A549 (cell line): ENCODE results near the gene RBM17. TPM values are rescaled to one million over a fixed set of nuclear protein-coding genes. Genes with fewer than 3 reads are reported as not detected.
A peak's percentile ranks its signal among the peaks of the same experiment; 100 is the strongest.
"Not testable (repeated sequence)": the region's sequence is repeated elsewhere in the genome, so short reads cannot be mapped to it uniquely, and the experiment has no call there.

ENCODE experiments used
- ATAC-seq, 2 experiments: fragments of 200-7000 bp in 1 of 2; fragments of >200 bp in 1 of 2; cut with Nextera tagmentation in 1 of 2; cut with Tn5 transposase in 1 of 2; 3 replicates each; pipeline versions ENCODE4 v1.8.0 to v1.9.1; 2018 to 2020; ENCODE audit warnings: mild to moderate bottlenecking in 1 of 2, moderate library complexity in 1 of 2
- CTCF ChIA-PET: fragments of 300-600 bp; sonication (Branson Sonifier 250); formaldehyde crosslinking; extraction: SDS; loops from one replicate; lab custom pipeline; 2021; ENCODE audit warnings: antibody characterized with exemption, inconsistent platforms; lab: Yijun Ruan, JAX
- POLR2A ChIA-PET: fragments of 350-600 bp; formaldehyde crosslinking; extraction: SDS; loops from one replicate; lab custom pipeline; 2021; ENCODE audit warnings: antibody characterized with exemption, inconsistent platforms; lab: Yijun Ruan, JAX
- DNase-seq, 2 experiments: peaks; one replicate each; pipeline versions ENCODE4 v3.0.0 to v3.0.0-alpha.2; 2011 to 2016; ENCODE audit warnings: low read depth in 1 of 2, low spot score in 1 of 2
- FAIRE-seq: peaks from 2 replicates; lab custom pipeline; 2011; peaks lifted over from hg19 to GRCh38; lab: Jason Lieb, UNC
- H3K27ac ChIP-seq, 2 experiments: fragments of >200 bp; sonication (Bioruptor Twin); formaldehyde crosslinking; 3 replicates each; pipeline ENCODE4 v1.5.1; 2016 to 2017
- H3K4me1 ChIP-seq: fragments of >200 bp; sonication (Bioruptor Twin); formaldehyde crosslinking; 3 replicates; pipeline ENCODE4 v1.6.1; 2016
- H3K4me2 ChIP-seq: fragments of >200 bp; sonication (Bioruptor Twin); formaldehyde crosslinking; 3 replicates; pipeline ENCODE4 v1.6.1; 2016
- H3K4me3 ChIP-seq: fragments of >200 bp; sonication (Bioruptor Twin); formaldehyde crosslinking; 3 replicates; pipeline ENCODE4 v1.5.1; 2016
- H3K9me3 ChIP-seq: fragments of >200 bp; sonication (Bioruptor Twin); formaldehyde crosslinking; 3 replicates; pipeline ENCODE4 v1.6.1; 2016
- CBX8 ChIP-seq: fragments of 200-600 bp; sonication (generic); IDR thresholded peaks from 2 replicates; pipeline ENCODE4 v1.6.1; 2016
- EP300 ChIP-seq, 2 experiments: fragments of >200 bp; sonication (Bioruptor Twin); formaldehyde crosslinking; IDR thresholded peaks; 2 replicates in 1 of 2; 3 replicates in 1 of 2; pipeline ENCODE4 v1.6.1; 2016 to 2017
- ESRRA ChIP-seq: fragments of 150-350 bp; IDR thresholded peaks from 2 replicates; pipeline ENCODE4 v1.6.1; 2014; ENCODE audit warnings: mild to moderate bottlenecking, low read length, borderline replicate concordance
- FOXS1 ChIP-seq: fragments of 250-450 bp; sonication (Bioruptor Pico); IDR thresholded peaks from 2 replicates; pipeline ENCODE4 v1.5.0; 2020; ENCODE audit warnings: mild to moderate bottlenecking, moderate library complexity
- GATA3 ChIP-seq: IDR thresholded peaks from 2 replicates; pipeline ENCODE4 v1.6.1; 2012; ENCODE audit warnings: borderline replicate concordance
- HEYL ChIP-seq: fragments of 250-450 bp; sonication (Bioruptor Pico); IDR thresholded peaks from 2 replicates; pipeline ENCODE4 v1.8.0; 2021; ENCODE audit warnings: mild to moderate bottlenecking, moderate library complexity
- HOXB13 ChIP-seq: fragments of 250-450 bp; sonication (Bioruptor Pico); IDR thresholded peaks from 2 replicates; pipeline ENCODE4 v1.5.0; 2020; ENCODE audit warnings: low read depth, mild to moderate bottlenecking, moderate library complexity
- HOXB5 ChIP-seq: fragments of 250-450 bp; sonication (Bioruptor Pico); IDR thresholded peaks from 2 replicates; pipeline ENCODE4 v1.5.0; 2020; ENCODE audit warnings: mild to moderate bottlenecking, moderate library complexity
- JUNB ChIP-seq: fragments of >200 bp; sonication (Bioruptor Twin); formaldehyde crosslinking; IDR thresholded peaks from 2 replicates; pipeline ENCODE4 v1.6.1; 2016
- KDM1A ChIP-seq: fragments of 200-600 bp; sonication (generic); IDR thresholded peaks from 2 replicates; pipeline ENCODE4 v1.6.1; 2016; ENCODE audit warnings: low read depth, mild to moderate bottlenecking
- MAFK ChIP-seq: fragments of 450-650 bp; IDR thresholded peaks from 2 replicates; pipeline ENCODE4 v1.6.1; 2014; ENCODE audit not compliant: partially characterized antibody
- MAZ ChIP-seq: fragments of 150-350 bp; IDR thresholded peaks from 2 replicates; pipeline ENCODE4 v1.6.1; 2014; ENCODE audit warnings: antibody characterized with exemption, low read depth, low read length, borderline replicate concordance
- MYC ChIP-seq: IDR thresholded peaks from 2 replicates; pipeline ENCODE4 v1.6.1; 2012; ENCODE audit warnings: mild to moderate bottlenecking, inconsistent platforms, low read length, improper control_type of control experiment, borderline replicate concordance
- NFE2L2 ChIP-seq: fragments of 150-350 bp; conservative IDR thresholded peaks from 2 replicates; pipeline ENCODE4 v1.6.1; 2014; ENCODE audit warnings: low read length
- NR3C1 ChIP-seq: fragments of >200 bp; sonication (Bioruptor Twin); formaldehyde crosslinking; IDR thresholded peaks from 3 replicates; pipeline ENCODE4 v1.6.1; 2017
- PBX3 ChIP-seq: IDR thresholded peaks from 2 replicates; pipeline ENCODE4 v1.6.1; 2012
- RAD21 ChIP-seq, 2 experiments: fragments of >200 bp in 1 of 2; sonication (Bioruptor Twin) in 1 of 2; formaldehyde crosslinking in 1 of 2; IDR thresholded peaks in 1 of 2; conservative IDR thresholded peaks in 1 of 2; 2 replicates in 1 of 2; 3 replicates in 1 of 2; pipeline ENCODE4 v1.6.1; 2012 to 2018; ENCODE audit warnings: inconsistent platforms in 1 of 2
- SMC3 ChIP-seq: fragments of >200 bp; sonication (Bioruptor Twin); formaldehyde crosslinking; IDR thresholded peaks from 3 replicates; pipeline ENCODE4 v1.6.1; 2018; ENCODE audit warnings: inconsistent platforms
- ZC3H11A ChIP-seq: fragments of 450-650 bp; IDR thresholded peaks from 2 replicates; pipeline ENCODE4 v1.6.1; 2014; ENCODE audit warnings: antibody characterized with exemption, mild to moderate bottlenecking
- WGBS: methylation state at CpG from one replicate; pipeline ENCODE4 v1.1.6; 2017; ENCODE audit errors: missing lambda C conversion rate; 5-methylcytosine and 5-hydroxymethylcytosine counted together
- polyA plus RNA-seq, 4 experiments: library from polyadenylated mRNA; depleted of rRNA in 3 of 4; stranded (reverse); fragments of >200 nt; fragmentation: RNase III in 1 of 4; extraction: RNeasy Plus Mini Kit Qiagen cat#74134 plus additional on column Dnase treatment in 1 of 4; gene quantifications; 2 replicates in 3 of 4; 3 replicates in 1 of 4; pipeline ENCODE4 v1.2.3, GENCODE V29; 2011 to 2017
- TF ChIP-seq, protein P1 (sequence below): IDR thresholded peaks from 2 replicates; pipeline ENCODE4 v1.6.1; 2012; ENCODE audit warnings: low read depth, borderline replicate concordance
- TF ChIP-seq, protein P2 (sequence below): fragments of >200 bp; sonication (Bioruptor Twin); formaldehyde crosslinking; IDR thresholded peaks from 3 replicates; pipeline ENCODE4 v1.5.1; 2016

RBM17 gene
- polyA plus RNA-seq, 2 of the 4 experiments (the other 2 are of a cell fraction), result 75.2 to 121 TPM

DNA sequence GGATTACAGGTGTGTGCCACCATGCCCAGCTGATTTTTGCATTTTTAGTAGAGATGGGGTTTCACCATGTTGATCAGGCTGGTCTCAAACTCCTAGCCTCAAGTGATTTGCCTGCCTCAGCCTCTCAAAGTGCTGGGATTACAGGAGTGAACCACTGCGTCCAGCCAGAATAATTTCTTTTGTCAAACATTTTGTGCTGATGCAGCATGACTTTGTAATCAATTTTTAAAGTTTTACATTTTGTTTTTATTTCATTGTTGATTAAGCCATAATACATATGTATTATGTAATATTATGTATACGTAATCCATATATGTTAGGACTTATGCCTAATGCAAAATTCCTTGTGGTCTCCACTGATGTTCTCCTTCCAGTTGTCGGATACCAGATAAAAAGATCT, 18.8 kb downstream of the RBM17 start:
- CTCF ChIA-PET, result interaction anchor here (0.8 to 8.4 kb wide), 12 partner anchors 11 to 310 kb away, joined by 3 to 65 read pairs (median 6); partner anchors contain the start of gene PFKFB3
- POLR2A ChIA-PET, DNase-seq, H3K4me2 ChIP-seq, FAIRE-seq, H3K9me3 ChIP-seq, ATAC-seq, H3K4me3 ChIP-seq, H3K27ac ChIP-seq: not testable (repeated sequence)
- peak; percentile 77 for TF ChIP-seq MAFK
- H3K4me1 ChIP-seq, result peaks cover 25% of the 10 kb centered on the region; the same call in 2 of the 3 replicates
- WGBS, result 89% methylated on average over 3 of the region's 3 CpGs

- Histone ChIP-seq H3K4me3 (no peak overlapping the region), H3K9me3 (no peaks in the 10 kb centered on the region), H3K27ac (no peak overlapping the region), H3K4me1 (peaks cover 25% of the 10 kb centered on the region; the same call in 2 of the 3 replicates), H3K4me2 (no peak overlapping the region)
- TF ChIP-seq, protein P1, sequence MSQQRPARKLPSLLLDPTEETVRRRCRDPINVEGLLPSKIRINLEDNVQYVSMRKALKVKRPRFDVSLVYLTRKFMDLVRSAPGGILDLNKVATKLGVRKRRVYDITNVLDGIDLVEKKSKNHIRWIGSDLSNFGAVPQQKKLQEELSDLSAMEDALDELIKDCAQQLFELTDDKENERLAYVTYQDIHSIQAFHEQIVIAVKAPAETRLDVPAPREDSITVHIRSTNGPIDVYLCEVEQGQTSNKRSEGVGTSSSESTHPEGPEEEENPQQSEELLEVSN, result no peak
- TF ChIP-seq ZC3H11A, result no peak
- TF ChIP-seq FOXS1 (CRISPR knock-in tag), result no peak
- no peak for TF ChIP-seq CBX8
- no peak for TF ChIP-seq NR3C1
- TF ChIP-seq JUNB, result no peak
- no peak for TF ChIP-seq HOXB13 (CRISPR knock-in tag)
- TF ChIP-seq HEYL (CRISPR knock-in tag), result no peak
- no peak for TF ChIP-seq MAFK
- TF ChIP-seq KDM1A, result no peak
- TF ChIP-seq MAZ, result no peak
- no peak for TF ChIP-seq GATA3
- TF ChIP-seq EP300 (IDR thresholded peaks at IDR 0.05), result no peak
- no peak for TF ChIP-seq NFE2L2
- ATAC-seq (0 out of 6 replicates have a peak, but pooled peaks of 1 of the 2 experiments have one; percentile 21), FAIRE-seq (no peak), DNase-seq (no peak)
- ChIA-PET CTCF (interaction anchor here (0.6 to 8.4 kb wide), 19 partner anchors 11 to 298 kb away, joined by 3 to 65 read pairs (median 4); partner anchors contain the start of gene PFKFB3), POLR2A (no interaction called here)
- 88% methylated on average over 6 of the region's 6 CpGs for WGBS
These were observed 19.2 kb downstream of the RBM17 start for GRCh38 chr10:6108072-6108471.

DNA sequence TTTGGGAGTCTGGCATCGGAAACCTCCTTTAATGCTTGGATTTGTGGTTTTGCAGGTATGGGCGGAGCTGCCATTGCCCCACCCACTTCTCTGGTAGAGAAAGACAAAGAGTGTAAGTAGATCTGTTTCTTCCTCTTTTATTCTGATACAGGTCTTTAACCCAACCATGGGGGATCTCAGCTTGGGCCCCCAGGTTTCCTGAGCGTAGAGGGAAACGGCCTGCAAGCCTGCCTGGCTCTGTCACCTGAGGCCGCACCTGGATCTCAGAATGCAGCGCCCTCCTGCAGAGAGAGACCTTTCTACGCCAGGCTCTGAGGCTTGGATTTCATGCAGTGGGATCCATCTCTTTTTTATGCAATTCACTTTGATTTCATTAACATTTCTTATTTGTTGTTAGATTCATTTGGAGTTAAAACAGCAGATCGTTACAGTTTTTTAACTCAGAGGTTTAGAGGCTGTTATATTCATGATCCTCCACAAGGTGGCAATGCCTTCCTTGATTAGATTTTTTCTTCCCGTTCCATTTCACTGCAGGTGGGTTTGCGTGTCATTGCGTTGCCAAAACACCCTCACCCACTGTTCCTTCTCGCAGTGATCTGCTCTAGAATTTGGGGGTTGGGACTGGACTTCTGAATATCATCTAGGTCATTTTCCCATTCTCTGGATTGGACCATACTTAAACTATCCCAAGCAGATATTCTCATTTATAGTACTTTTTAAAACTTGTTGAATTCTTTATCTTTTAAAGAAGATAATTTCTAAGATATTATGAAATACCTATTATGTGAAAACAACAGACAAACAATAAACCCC, 20.0 kb downstream of the RBM17 start:
- CTCF ChIA-PET, result interaction anchor here (0.6 to 8.4 kb wide), 21 partner anchors 11 to 297 kb away, joined by 3 to 65 read pairs (median 5); partner anchors contain the start of gene PFKFB3
- no peaks in the 10 kb centered on the region for H3K9me3 ChIP-seq
- DNase-seq, result peak; percentile 57 to 65
- H3K4me3 ChIP-seq, result no peak overlapping the region
- no peak for FAIRE-seq
- no peak overlapping the region; the same call in 2 of the 3 replicates for H3K4me2 ChIP-seq
- peaks cover 25% of the 10 kb centered on the region; the same call in 2 of the 3 replicates for H3K4me1 ChIP-seq
- ATAC-seq, result peak in 1 of 2 experiments; percentile 58; a peak in 2 of 6 replicates
- 38% methylated on average over 12 of the region's 12 CpGs for WGBS
- H3K27ac ChIP-seq, result peak overlapping the region in 1 of 2 experiments; percentile 36; a peak in 1 of 6 replicates
- POLR2A ChIA-PET, result interaction anchor here (0.6 kb wide), 1 partner anchor 607 kb away, joined by 3 read pairs; no protein-coding TSS in a partner anchor
- TF ChIP-seq HOXB5 (CRISPR knock-in tag), result no peak
- no peak for TF ChIP-seq ZC3H11A
- no peak for TF ChIP-seq HEYL (CRISPR knock-in tag)
- TF ChIP-seq MYC, result no peak
- no peak for TF ChIP-seq PBX3
- no peak for TF ChIP-seq ESRRA
- TF ChIP-seq MAZ, result no peak
- TF ChIP-seq, protein P2, sequence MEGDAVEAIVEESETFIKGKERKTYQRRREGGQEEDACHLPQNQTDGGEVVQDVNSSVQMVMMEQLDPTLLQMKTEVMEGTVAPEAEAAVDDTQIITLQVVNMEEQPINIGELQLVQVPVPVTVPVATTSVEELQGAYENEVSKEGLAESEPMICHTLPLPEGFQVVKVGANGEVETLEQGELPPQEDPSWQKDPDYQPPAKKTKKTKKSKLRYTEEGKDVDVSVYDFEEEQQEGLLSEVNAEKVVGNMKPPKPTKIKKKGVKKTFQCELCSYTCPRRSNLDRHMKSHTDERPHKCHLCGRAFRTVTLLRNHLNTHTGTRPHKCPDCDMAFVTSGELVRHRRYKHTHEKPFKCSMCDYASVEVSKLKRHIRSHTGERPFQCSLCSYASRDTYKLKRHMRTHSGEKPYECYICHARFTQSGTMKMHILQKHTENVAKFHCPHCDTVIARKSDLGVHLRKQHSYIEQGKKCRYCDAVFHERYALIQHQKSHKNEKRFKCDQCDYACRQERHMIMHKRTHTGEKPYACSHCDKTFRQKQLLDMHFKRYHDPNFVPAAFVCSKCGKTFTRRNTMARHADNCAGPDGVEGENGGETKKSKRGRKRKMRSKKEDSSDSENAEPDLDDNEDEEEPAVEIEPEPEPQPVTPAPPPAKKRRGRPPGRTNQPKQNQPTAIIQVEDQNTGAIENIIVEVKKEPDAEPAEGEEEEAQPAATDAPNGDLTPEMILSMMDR, result peak; percentile 86
- TF ChIP-seq SMC3, result peak; percentile 81
- no peak for TF ChIP-seq JUNB
- TF ChIP-seq RAD21 (conservative IDR thresholded peaks at IDR 0.05 in 1 of 2, IDR thresholded peaks at IDR 0.05 in 1 of 2), result peak; percentile 82 to 84
